Esophagus muscularis mucosa (tissue), 4 donors: Measurements from ENCODE around the gene BACE1-AS.

Source experiments
- EP300 ChIP-seq: sonication (generic); formaldehyde crosslinking; IDR thresholded peaks from one replicate; pipeline ENCODE4 v1.6.1; 2017; ENCODE audit warnings: antibody characterized with exemption
- POLR2A ChIP-seq: fragments of 450-650 bp; IDR thresholded peaks from one replicate; pipeline ENCODE4 v1.6.1; 2017; ENCODE audit warnings: antibody characterized with exemption, moderate library complexity, mild to moderate bottlenecking, low read depth
- POLR2AphosphoS5 ChIP-seq, 2 donors: sonication (generic); formaldehyde crosslinking; IDR thresholded peaks; one replicate each; pipeline ENCODE4 v1.6.1; 2017; ENCODE audit warnings: antibody characterized with exemption in 2 of 2
- TF ChIP-seq, protein P1 (sequence below), 3 experiments: fragments of 200-600 bp in 2 of 3; fragments of 450-650 bp in 1 of 3; sonication (generic) in 2 of 3; IDR thresholded peaks; one replicate each; pipeline ENCODE4 v1.5.1; 2017 to 2019; ENCODE audit warnings: antibody characterized with exemption in 3 of 3, mild to moderate bottlenecking in 2 of 3, moderate library complexity in 1 of 3

DNA sequence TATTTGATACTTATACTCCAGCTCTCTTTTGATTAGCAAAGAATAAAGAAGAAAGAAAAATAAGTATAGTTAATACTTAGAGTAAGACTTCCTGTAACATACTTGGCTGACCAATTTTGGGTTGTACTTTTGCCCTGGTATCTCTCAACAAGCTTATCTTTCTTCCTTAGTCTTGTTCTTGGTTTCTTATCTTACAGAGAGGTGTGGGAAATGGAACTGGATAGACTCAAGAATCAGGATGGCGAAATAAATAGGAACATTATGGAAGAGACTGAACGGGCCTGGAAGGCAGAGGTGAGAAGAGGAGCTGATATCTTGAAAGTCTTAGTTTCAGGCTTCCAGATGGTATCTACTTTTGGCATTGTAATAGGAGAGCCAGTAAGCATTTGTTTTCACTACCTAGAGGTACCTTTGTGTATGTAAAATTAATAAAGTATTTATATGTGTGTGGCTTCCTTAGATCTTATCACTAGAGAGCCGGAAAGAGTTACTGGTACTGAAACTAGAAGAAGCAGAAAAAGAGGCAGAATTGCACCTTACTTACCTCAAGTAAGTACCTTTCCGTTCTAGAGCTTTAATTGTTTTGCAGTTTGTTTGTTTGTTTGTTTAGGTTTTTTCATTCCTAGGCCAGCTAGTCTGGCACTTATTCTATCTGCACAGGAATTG, 11.3 kb upstream of the BACE1-AS start:
- TF ChIP-seq, protein P1, sequence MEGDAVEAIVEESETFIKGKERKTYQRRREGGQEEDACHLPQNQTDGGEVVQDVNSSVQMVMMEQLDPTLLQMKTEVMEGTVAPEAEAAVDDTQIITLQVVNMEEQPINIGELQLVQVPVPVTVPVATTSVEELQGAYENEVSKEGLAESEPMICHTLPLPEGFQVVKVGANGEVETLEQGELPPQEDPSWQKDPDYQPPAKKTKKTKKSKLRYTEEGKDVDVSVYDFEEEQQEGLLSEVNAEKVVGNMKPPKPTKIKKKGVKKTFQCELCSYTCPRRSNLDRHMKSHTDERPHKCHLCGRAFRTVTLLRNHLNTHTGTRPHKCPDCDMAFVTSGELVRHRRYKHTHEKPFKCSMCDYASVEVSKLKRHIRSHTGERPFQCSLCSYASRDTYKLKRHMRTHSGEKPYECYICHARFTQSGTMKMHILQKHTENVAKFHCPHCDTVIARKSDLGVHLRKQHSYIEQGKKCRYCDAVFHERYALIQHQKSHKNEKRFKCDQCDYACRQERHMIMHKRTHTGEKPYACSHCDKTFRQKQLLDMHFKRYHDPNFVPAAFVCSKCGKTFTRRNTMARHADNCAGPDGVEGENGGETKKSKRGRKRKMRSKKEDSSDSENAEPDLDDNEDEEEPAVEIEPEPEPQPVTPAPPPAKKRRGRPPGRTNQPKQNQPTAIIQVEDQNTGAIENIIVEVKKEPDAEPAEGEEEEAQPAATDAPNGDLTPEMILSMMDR (IDR thresholded peaks at IDR 0.05): no peak
- TF ChIP-seq POLR2A (no peak), EP300 (no peak), POLR2AphosphoS5 (IDR thresholded peaks at IDR 0.05) (no peak)
